ENCODE data around the gene RAB33A.

Gene RAB33A

DNA sequence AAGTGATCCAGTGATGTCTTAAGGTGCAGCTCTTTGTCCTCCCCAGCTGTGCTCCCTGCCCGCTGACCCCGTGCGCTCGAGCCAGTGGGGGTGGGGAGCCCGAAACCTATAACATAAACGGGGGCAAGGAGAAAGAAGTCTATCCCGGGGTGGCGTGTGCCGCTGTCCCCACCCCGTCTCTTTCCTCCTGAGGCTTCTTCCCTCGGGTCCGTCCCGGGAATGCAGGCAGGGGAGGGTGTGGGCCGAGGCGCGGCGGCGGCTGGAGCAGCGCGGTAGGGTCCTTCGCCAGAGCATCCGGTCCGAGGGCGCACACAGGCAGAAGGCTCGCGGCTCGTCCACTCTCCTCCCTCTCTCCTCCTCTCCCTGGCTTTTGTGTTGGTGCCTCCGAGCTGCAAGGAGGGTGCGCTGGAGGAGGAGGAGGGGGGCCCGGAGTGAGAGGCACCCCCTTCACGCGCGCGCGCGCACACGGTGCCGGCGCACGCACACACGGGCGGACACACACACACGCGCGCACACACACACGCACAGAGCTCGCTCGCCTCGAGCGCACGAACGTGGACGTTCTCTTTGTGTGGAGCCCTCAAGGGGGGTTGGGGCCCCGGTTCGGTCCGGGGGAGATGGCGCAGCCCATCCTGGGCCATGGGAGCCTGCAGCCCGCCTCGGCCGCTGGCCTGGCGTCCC, at the start of gene RAB33A:
TSS of gene RAB33A (plus strand) at position 517 of the 681 bp plus-strand sequence. CDS start at position 618, 101 bp downstream.
- no peak for DNase-seq

DNA sequence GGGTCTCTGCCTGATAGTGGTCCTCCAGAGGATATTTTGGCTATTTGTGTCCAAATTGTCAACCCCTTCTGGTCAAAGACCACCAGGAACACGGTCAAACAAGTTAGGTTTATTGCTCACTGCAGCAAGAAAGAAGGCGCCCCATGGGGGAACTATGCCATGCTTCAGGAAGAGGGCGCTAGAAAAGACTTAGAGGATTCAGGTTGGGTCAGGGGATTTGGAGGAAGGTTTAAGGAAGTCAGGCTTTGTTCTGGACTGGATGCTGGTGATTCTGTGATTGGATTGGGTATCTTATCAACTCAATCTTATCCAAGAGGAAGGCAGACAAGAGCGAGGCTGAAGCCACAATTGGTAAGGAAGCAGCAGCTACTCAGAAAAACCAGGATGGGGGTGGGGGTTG, 47.2 kb upstream of the RAB33A start:
- no peak for DNase-seq

DNA sequence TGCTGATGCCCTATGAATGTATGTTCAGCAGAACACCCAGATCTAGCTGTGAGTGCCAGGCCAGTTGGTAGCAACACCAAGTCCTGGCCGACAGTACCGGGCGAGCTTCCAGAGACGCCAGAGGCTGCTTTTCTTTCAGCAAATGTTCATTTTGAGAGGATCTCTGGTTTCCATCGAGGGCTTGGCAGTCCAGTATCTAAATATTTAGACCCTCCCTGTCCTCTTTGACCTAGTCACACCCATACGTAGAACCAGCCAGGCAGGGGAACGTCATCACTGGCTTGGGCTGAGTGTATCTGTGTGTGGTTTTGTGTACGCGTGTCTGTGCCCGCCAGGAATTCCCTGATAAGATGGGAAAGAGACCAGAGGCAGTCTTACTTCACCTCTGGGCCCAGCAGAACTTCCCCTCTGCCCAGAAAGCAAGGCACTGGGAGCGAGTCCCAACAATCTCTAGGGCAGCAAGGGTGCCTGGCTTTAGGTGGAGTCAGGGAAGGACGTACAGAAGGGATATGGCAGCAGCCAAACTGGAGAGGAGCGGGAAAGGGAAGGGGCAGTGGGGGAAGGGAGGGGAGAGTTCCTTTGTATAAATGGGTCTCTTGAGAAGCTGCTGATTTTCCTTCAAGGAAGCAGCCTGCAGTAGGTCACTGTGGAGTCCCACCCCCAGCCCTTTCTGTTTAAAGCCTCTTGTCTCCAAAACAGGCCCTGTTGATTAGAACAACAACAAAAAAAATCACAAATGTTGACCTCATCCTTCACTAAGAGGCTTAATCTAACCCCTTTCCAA, 46.5 kb upstream of the RAB33A start:
- DNase-seq: no peak

DNA sequence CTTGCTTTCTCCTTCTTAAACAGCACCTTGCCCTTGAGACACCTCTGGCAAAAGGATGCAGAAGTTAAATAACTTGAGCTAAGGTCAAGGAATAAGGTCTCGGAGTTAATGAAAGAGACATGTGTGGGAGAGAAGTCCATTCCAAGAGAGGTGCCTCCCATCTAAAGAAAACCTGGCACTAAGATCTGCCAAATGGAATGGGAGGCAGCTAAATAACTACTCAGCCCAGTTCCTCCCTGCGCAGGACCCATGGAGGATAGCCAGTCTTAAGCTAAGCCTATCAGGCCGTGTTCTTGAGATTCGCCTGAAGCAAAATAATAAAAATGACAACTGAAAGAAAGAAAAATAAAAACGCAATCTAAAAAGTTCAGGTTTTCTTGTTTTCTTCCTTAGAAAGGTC, 40.8 kb upstream of the RAB33A start:
- no peak for DNase-seq

DNA sequence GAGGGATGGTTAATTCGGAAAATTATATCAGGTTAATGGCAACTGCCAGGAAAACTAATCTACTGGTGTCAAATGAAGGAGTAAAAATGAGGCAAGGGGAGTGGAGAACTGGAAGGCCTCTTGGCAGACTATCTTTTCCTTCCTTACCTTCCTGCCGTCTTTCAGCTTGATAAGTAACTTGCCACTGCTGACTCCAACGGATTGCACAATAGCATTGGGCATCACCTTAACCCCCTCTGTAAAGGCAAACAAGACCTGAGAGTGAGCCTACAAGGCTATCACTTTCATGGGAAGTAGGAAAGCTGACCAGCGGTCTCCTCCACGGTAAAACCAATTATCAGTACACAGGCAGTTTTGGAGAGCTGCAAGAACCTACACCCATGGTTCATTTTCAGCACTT, 35.3 kb upstream of the RAB33A start:
- DNase-seq: no peak

DNA sequence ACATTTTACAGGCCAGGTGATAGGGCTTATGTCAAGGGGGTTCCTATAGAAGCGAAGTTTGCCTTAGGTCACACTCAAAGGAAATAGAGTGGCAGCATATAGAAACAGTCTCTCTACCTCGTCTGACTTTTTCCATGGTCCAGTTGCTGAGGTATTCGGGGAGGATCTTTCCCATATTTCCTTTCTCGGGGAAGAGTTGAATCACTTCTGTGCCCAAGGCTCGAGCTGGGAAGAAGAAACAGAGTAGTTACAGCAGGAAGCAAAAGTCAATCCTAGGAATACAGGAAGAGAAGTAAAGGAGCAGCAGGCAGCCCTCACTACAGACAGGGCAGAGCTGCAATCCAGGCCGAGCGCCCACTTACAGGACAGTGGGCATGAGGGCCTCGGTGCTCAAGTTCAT, 34.8 kb upstream of the RAB33A start:
- no peak for DNase-seq

DNA sequence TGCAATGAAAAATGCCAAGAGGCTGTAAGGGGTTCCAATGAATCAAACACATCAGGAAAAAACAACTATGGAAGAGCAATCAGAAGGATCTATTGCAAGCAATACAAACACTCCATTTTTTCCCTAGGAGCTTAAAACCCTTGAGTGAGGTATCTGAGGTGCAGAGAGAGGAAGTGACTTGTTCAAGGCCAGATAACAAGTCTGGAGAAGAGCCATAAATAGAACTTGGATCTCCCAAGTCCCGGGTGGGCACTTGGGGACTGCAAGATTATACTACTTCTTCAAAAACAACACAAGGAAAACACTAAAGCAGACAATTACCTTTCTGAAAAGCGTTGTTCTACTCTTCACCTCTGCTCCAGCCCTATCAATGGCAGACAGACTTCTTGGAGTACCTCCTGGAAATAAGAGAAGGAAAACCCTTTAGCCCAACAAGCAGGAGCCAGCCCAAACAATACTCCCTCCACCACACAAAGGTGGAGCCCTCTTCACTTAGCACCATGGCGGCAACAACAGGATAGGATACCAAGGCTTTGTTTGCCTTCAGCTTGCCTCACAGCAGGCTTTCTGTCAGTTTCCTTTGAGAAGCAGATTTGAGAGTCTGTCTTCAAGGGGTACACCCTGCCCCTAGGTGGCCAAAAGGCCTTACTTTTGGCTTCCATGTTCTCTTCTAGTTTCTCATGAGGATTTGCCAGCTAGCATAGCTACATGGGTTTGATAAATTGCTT, 32.1 kb upstream of the RAB33A start:
- no peak for DNase-seq

DNA sequence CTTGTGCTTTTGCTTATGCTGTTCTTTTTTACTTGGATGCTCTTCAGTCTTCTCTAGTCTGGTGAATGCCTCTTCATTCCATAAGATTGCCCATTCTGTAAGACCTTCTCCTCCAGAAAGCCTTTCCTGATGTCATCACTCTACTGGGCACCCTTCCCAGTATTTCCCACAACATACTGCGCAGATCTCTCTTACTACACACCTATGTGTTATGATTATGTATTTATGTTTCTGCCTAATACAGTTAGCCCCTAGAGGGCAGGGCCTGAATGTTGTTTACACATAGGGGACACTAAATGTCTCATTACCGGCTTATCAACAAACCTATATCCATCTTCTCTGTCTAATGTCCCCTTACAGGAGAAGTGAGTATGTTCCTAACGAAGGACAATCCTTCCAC, 27.3 kb upstream of the RAB33A start:
- DNase-seq: no peak

DNA sequence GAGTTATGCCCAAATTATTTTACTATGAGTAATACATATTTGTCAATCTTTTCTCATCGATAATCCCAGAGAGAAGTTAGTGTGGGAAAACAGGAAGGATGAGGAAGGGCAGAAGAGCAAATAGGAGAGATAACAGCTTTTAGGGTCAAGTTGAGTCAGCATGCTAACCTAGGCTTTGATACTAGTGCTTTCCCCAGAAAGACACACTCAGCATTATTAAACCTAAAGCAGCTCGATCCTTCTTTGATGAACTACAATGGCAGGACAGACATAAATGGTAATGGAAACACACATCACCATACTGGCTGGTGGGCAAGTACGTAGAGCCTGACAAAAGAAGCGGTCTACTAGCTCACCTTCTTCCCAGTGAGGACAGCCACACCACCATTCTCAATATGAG, 26.6 kb upstream of the RAB33A start:
- no peak for DNase-seq

DNA sequence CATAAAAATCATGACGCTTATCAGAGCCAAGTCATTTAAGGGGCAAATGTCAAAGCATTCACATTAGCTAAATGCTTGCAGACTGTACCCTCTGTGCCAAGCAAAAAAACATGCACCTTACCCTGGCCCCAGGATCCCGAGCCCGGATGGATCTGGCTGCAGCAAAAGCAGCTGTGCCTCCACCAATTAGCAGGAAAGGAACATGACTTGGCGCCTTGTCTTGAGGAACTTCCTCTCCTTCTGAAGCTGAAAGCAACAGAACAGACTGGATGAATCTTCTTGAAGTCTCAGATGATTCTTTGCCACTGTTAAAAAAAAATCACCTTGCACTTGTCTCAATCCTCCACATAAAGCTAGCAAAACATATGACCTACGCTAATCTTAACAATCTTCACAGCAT, 24.1 kb upstream of the RAB33A start:
- DNase-seq: no peak

DNA sequence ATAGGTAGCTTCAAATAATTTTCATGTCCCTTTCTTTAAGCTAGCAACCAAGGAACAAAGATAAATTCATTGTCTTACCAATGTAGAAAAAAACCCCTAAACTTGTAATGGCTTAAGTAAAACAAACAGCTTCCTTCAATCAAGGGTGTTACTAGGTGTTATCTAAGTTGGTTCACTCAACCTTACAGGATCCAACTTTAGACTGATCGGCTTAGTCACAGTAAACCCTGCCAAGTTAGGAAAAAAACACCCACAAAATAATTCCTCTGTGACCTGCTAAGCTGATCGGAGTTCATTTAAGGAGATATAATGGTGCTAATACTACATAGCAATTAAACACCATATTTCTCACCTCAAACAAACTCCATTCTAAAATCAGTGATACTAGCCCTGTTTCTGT, 16.2 kb upstream of the RAB33A start:
- DNase-seq: no peak

DNA sequence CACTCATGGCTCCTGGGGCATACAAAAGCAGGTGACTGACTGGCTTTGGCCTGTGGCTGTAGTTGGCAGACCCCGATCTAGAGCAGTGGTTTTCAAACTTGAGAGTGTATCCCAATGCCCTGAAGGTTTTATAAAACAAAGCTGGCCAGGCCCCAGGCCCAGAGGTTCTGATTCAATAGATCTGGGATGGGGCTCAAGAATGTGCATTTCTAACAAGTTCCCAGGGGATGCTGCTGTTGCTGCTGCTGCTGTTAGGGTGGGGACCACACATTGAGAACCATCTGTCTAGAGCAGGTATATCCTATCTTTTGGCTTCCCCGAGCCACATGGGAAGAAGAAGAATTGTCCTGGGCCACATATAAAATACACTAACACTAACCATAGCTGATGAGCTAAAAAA, 13.5 kb upstream of the RAB33A start:
- no peak for DNase-seq

DNA sequence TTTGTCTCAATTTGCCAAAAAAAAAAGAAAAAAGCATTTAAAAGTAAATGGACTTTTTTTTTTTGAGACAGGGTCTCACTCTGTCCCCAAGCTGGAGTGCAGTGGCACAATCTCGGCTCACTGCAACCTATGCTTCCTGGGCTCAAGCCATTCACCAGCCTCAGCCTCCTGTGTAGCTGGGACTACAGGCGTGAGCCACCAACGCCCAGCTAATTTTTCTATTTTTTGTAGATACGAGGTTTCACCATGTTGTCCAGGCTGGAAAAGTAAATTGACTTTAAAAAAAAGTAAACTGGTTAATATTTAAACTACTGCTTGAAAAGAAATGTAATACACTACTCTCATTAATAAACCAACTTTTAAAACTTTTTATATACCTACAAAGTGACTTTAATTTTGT, 12.0 kb upstream of the RAB33A start:
- no peak for DNase-seq

DNA sequence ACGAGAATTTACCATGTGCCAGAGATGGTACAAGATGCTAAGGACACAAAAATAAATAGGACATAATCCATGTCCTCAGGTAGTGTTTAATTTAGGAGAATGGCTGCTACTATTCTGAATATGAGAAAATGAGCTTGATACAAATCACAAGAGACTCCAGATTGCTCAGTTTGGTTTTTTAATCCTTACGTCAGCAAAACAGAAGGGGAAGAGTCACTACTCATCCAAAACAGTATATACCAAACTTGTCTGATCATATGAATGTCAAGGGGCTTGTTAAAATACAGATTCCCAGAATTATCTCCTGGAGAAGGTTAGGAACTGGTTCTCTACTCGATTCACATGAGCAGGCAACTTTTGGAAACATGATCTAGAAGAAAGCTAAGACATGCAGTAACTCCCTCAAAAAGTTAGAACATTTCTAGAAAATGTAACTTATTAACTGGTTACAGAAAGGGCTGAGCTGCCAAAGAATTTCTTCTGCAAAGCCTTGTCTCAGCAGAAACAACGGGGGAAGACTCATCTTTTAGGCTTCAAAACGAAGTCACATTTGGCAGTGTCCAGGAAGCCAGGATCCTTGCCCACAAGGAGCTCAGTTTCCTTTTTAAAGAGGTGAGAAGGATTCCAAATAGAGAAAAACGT, 9.5 kb upstream of the RAB33A start:
- DNase-seq: no peak

DNA sequence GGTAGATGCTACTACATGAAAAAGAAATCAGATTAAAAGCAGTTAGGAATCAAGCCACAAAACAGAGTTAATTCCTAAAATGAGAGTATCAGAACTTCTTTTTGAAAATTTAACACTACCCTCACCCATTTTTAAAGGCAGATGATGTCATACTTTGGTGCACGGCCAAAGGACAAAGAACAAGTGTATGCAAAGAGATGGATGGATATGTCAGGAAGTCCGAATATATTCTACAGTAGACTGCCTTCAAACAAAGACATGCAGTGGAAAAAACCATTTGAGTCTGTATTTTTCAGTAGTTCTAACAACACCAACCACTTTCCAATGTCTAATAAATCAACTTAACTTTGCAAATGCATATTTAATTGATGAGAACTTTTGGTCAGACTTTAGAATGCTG, 8.4 kb upstream of the RAB33A start:
- DNase-seq: no peak

DNA sequence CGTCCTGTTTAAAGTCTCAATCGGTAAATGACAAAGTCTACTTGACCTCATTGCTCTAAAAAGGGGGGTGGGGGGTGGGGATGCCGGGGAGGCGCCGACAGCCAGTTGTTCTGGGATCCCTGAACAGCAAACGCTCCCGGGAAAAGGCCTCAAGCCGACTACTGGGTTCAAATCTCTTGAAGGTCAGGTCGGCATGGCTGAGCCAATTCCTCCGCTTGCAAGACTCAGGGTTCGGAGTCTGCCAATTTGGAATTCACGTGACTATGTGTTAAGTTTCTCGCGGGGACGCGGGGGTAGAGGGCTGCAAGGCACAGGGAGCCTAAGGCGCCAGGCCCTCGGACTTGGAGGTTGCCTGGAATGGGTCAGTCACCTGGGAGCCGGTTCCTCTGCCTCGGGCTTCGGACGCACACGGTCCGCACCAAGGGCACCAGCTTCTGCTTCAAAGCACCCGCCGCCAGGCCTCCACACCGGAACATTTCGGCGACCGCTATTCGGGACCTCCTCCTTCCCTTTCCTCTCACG, 6.5 kb upstream of the RAB33A start:
- no peak for DNase-seq

DNA sequence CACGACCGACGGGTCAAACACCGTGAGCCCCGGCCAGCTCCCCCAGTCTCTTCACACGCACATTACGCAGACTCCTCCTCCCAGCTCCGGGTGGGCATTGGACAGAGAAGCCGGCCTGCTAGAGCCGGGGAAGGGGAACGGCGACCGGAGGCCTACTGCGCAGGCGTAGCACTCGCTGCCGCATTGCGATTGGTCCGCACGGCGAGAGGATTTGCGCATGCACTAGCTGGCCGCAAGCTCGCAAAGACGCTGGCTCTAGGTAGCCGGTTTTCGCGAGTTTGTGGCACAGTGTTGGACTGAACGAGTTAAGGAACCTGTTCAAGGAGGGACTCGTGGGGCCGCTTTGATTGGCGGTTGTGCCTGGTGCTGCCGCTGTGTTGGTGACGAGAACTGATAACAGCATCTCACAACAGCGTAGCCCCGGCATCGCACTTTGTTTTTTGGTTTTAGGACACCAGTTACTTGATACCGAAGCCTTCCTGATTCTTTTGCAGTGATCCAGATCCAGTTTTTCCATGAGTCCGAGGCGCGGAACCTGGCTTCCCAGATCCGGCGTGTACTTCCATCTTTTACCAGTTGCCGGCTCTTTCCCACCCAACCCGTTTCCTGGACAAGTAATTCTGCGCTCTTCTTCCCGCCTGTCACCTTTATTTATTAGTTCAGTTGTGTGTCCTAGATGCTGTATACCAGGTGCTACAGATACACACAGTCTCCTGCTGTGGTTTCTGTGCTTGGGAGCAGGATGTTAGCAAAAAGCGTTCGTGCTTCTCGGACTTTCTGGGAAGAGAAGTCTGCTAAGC, 5.9 kb upstream of the RAB33A start, which contains the start of gene AIFM1:
TSS of gene AIFM1 (minus strand) at position 139 of the 800 bp plus-strand sequence. CDS start 185 bp downstream, outside the sequence.
- DNase-seq: peak; percentile 70

DNA sequence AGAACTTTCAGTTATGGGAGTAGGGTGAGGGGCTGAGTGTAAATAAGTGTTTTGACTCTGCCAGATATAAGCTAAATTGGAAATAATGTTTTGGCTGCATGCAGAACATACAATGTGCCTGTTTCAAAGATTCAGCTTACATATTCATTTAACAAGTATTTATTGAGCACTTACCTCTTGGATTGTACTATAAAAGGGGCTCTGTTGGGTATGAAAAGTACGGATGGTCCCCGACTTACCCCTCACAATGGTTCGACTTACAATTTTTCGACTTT, 5.3 kb upstream of the RAB33A start:
- DNase-seq: no peak

DNA sequence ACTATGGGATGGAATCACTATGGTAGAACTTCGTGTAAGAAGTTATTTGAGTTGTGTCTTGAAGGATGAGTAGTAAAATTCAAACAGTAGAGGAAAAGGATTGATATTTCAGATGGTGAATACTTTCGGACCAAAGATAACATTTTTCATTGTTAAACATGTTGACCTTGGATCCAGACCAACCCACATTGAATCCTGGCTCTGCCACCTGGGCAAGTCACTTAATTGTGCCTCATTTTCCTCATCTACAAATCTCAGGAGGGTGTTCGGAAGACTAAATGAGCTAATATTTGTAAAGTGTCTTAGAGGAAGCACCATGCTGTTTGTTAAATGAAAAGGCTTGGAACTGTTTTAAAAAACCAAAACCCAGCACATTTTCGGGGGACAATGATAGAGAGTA, 4.7 kb upstream of the RAB33A start:
- DNase-seq: no peak

DNA sequence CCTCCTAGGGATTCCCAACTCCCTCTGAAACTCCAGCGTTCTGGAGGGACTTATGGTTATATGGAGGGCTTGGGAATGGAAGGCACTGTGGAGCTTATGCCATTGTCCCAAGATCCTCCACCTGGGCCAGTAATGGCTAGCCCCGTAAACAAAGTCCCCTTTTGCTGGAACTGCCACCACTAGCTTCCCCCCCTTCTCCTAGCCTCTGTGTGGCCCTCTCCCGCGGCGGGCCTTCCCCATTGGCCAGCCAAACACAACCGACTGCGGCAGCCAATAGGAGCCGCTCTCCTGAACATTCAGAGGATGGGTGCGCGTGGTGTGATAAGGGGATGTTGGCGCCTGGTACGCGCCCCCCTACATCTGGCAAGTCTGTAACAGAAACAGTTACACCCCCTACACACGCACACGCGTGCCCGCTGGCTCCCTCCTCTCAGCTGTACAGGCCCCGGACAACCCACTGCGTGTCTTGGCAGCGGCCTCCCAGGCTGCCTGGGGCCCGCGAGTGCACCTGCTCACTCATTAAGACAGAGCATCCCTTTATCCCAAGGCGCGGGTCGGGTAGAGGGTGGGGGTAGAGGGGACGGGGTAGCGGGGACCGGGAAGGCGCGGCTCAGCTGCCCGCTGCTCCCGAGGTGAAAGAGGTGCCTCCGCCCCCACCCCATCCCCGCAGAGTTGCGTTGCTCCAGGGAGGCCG, 863 bp upstream of the RAB33A start:
- DNase-seq: peak; percentile 39

DNA sequence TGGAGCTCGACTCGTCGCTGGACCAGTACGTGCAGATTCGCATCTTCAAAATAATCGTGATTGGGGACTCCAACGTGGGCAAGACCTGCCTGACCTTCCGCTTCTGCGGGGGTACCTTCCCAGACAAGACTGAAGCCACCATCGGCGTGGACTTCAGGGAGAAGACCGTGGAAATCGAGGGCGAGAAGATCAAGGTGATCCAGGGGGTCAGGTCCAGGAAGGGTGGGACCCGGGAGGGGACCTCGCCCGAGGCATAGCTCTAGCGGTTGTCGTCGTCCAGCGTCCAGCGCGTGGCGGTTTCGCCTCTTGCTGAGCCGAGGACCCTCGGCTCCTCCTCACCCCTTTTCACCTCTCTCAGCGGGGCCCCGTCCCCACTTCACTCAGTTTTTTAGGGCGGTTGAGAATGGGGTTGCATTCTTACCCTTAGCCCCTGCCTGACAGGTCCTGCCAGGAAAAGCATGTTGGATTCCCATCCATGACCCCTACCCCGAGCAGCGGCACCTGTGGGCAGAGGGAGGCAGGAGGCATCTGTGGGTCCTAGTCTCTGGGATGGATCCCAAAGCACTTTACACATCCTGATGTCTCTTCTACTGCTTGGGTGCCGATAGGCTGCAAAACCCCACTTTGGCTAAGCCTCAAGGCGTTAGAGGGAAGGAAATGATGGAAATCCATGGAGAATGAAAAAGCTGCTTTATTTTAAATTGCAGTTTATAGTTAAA, 524 bp downstream of the RAB33A start:
- DNase-seq: no peak

Measured in activated T-cell treated with anti-CD3 and anti-CD28 coated beads for 4 hours (primary cell).